SK-N-MC (cell line): ENCODE results near the gene KANSL3.

Experiments
- DNase-seq: peaks from one replicate; pipeline ENCODE4 v3.0.0-alpha.2; 2011; ENCODE audit warnings: low read depth, low spot score
- H3K27ac ChIP-seq: fragments of 200-600 bp; sonication (generic); 2 replicates; pipeline ENCODE4 v1.5.1; 2016; ENCODE audit warnings: mixed run types
- H3K36me3 ChIP-seq: fragments of 200-600 bp; sonication (generic); 2 replicates; pipeline ENCODE4 v1.6.1; 2017; ENCODE audit warnings: antibody characterized with exemption, low read length, mixed read lengths; ENCODE audit not compliant: insufficient read depth
- H3K4me3 ChIP-seq: fragments of 200-600 bp; sonication (generic); 2 replicates; pipeline ENCODE4 v1.5.1; 2016
- H3K9ac ChIP-seq: fragments of 200-600 bp; sonication (generic); 2 replicates; pipeline ENCODE4 v1.8.0; 2017; ENCODE audit warnings: mixed run types, mixed read lengths; ENCODE audit not compliant: insufficient read length
- H3K9me3 ChIP-seq: fragments of 200-600 bp; sonication (generic); 2 replicates; pipeline ENCODE4 v1.6.1; 2017; ENCODE audit warnings: low read depth, mild to moderate bottlenecking, antibody characterized with exemption, low read length, moderate library complexity, mixed read lengths
- EZH2 ChIP-seq: fragments of 200-600 bp; sonication (generic); IDR thresholded peaks from one replicate; pipeline ENCODE4 v1.6.1; 2017; ENCODE audit warnings: antibody characterized with exemption
- FOXP2 ChIP-seq: optimal IDR thresholded peaks from 2 replicates; pipeline ENCODE3; 2011; ENCODE audit warnings: mild to moderate bottlenecking, moderate library complexity; ENCODE audit not compliant: insufficient read depth; ENCODE audit errors: extremely low read length, control extremely low read depth
- POLR2AphosphoS5 ChIP-seq: IDR thresholded peaks from 2 replicates; pipeline ENCODE4 v1.6.1; 2012; ENCODE audit warnings: mild to moderate bottlenecking, low read depth, low read length, borderline replicate concordance

KANSL3 gene

DNA sequence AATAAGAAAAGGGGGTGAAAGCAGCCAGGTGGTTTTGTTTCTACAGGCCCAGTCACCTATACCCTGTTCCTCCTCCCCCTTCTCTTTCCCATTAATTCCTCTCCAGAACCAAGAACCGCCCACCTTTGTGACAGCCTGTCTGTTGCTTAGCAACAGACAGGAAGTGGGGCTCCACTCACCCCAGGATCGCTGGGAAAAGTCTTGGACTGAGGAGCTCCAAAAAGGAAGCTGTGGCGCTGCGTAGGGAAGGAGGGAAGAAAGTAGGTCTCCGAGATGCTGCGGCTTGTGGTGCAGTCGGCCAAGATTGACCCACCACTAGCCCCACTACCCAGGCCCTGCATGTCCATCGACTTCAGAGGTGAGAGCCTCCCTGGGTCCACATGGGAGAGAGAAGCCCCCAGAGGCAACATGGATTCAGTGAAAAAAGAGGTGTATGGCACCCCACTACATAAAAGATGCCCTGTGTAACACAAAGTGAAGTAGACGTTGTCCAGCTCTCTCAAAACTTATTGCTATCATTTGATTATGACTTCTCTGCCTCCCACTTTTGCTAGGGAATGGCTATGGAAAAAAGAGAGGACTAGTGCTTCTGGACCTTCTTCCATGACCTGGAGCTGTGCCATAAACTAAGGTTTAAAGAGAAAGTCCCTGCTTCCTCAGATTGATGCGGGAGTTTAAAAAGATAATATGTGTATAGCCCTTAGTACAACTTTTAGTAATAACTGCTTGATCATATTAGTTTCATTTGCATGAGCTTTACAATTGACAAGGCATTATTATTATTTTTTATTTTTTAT lies 4.7 kb upstream of the KANSL3 start, which contains the start of gene FER1L5:
TSS of gene FER1L5 (plus strand) at position 201 of the 797 bp plus-strand sequence. CDS start at position 274, 73 bp downstream.
- peak within 1 kb of the TSS; percentile 67 for H3K9ac ChIP-seq
- peak within 1 kb of the TSS; percentile 83 for H3K4me3 ChIP-seq
- DNase-seq, result peak; percentile 26
- H3K36me3 ChIP-seq, result no peaks in the 10 kb centered on the region
- H3K9me3 ChIP-seq, result no peaks in the 10 kb centered on the region
- peak within 1 kb of the TSS; percentile 0; the same call in 1 of the 2 replicates for H3K27ac ChIP-seq
- TF ChIP-seq EZH2, result no peak
- peak; percentile 82 for TF ChIP-seq POLR2AphosphoS5
- no peak for TF ChIP-seq FOXP2

DNA sequence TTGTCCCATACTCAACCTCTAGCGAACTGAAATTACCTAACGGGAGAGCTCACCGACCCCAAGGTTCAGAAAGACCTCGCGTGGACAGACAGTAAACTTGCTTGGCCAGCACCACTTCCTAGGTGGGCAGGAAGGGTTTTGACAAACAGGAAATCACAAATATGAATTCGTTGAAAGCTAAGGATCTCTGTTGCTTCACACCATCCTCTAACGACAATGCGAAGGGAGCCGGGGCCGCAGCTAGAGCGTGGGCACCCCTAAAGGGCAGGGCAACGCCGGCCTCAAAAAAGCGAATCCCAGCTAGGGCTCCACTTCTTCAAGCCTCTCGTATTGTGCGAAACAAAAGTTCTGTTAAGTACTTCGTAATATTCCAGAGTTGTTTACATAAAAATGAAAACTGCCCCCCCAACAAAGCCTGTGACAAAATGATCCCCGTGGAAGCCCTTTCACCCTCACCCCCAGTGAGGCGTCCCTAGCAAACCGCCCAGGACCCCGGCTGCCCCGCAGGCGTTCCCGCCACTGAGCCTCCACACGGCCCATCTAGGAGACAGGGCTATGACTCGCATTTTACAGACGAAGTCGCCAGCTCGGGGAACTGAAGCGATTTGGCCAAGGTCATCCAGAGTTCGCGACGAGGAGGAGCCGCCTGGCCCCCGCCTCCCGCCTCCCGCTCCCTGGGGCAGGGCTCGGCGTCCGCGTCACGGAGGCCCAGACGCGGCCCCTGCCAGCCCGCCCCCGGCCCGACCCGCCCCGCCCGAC lies 548 bp downstream of the KANSL3 start:
- Histone ChIP-seq H3K4me3 (peak overlapping the region; percentile 90), H3K9me3 (no peaks in the 10 kb centered on the region), H3K27ac (no peak overlapping the region), H3K36me3 (peaks cover 35% of the 10 kb centered on the region), H3K9ac (peak overlapping the region; percentile 74)
- DNase-seq, result no peak
- TF ChIP-seq POLR2AphosphoS5, result no peak
- no peak for TF ChIP-seq FOXP2
- TF ChIP-seq EZH2, result no peak

DNA sequence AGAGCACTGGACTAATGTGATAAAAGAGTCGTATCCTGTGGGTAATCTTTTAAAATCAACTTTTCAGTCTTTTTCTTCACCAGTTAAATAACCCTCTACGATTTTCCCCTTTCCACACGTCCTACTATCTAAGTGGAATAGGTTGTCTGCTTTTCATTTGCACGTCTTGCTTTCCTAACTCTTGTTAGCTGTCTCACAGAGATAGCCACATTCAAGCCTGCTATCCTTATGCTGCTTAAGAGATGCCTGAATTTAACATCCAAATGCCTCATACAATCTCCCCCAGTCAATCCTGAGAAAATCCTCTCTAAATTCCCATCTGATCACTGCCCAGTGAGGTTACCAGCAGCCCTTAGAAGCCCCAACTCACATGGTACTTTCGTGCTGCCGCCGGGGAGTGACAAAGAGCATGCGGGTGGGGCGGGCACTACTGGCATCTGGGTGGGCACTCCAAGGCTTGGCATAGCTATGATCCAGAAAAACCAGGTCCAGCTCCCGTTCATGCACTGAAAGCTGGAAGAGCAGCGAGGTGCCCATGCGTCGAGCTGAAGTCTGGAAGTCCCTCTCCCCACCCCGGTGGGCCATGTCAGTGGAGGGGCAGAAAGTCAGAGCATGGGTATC lies 1.5 kb downstream of the KANSL3 start:
- DNase-seq, result no peak
- TF ChIP-seq FOXP2 (no peak), EZH2 (no peak), POLR2AphosphoS5 (no peak)
- Histone ChIP-seq H3K36me3 (peaks cover 44% of the 10 kb centered on the region), H3K27ac (no peak overlapping the region), H3K9me3 (no peaks in the 10 kb centered on the region), H3K9ac (peak overlapping the region; percentile 74), H3K4me3 (peak overlapping the region; percentile 90)

DNA sequence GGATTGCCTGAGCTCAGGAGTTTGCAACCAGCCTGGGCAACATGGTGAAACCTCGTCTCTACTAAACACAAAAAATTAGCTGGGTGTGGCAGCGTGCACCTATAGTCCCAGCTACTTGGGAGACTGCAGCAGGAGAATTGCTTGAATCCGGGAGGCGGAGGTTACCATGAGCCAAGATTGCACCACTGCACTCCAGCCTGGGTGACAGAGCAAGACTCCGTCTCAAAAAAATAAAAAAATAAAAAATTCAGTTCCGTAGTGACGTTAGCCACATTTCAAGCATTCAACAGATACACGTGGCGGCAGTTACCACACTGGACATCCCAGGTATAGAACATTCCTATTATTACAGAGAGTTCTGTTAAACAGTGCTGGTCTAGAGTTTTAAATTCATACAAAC lies 4.5 kb downstream of the KANSL3 start:
- DNase-seq, result no peak
- TF ChIP-seq EZH2 (no peak), FOXP2 (no peak), POLR2AphosphoS5 (no peak)
- H3K36me3 ChIP-seq, result peaks cover 72% of the 10 kb centered on the region
- H3K27ac ChIP-seq, result no peak overlapping the region
- no peak overlapping the region for H3K9ac ChIP-seq
- H3K4me3 ChIP-seq, result no peak overlapping the region
- no peaks in the 10 kb centered on the region for H3K9me3 ChIP-seq

DNA sequence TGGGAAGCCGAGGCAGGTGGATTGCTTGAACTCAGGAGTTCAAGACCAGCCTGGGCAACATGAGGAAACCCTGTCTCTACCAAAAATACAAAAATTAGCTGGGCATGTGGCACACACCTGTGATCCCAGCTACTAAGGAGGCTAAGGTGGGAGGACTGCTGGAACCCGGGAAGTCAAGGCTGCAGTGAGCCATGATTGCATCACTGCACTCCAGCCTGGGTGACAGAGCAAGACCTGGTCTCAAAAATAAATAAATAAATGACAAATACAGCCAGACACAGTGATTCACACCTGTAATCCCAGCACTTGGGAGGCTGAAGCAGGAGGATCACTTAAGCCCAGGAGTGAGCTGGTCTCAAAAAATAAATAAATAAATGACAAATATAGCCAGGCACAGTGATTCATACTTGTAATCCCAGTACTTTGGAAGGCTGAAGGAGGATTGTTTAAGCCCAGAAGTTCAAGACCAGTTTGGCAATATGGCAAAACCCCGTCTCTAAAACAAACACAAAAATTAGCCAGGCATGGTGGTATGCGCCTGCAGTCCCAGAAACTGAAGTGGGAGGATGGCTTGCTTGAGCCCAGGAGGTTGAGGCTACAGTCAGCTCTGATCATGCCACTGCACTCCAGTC lies 6.2 kb downstream of the KANSL3 start:
- Histone ChIP-seq H3K36me3 (peaks cover 82% of the 10 kb centered on the region), H3K27ac (no peak overlapping the region), H3K9me3 (no peaks in the 10 kb centered on the region), H3K4me3 (no peak overlapping the region), H3K9ac (no peak overlapping the region)
- TF ChIP-seq POLR2AphosphoS5 (no peak), EZH2 (no peak), FOXP2 (no peak)
- no peak for DNase-seq

DNA sequence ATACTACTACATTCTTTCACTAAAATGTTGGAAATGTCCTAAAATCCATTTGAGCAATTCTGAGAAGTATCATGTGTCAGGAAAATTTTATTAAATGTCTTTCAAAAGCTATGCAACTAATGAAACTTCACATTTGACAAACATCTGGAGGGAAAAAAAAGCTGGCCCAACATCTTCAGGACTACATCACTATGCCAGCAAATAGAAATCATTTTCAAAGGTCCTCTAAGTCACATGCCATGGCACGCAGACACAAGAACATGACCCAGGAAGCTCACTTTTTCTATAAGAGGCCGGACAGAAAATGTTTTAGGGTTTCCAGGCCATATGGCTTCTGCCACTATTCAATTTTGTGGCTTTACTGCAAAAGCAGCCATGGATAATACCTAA lies 11.6 kb downstream of the KANSL3 start:
- DNase-seq, result no peak
- Histone ChIP-seq H3K27ac (no peak overlapping the region), H3K4me3 (no peak overlapping the region), H3K36me3 (peaks cover 77% of the 10 kb centered on the region), H3K9me3 (no peaks in the 10 kb centered on the region), H3K9ac (no peak overlapping the region)
- TF ChIP-seq EZH2 (no peak), POLR2AphosphoS5 (no peak), FOXP2 (no peak)

DNA sequence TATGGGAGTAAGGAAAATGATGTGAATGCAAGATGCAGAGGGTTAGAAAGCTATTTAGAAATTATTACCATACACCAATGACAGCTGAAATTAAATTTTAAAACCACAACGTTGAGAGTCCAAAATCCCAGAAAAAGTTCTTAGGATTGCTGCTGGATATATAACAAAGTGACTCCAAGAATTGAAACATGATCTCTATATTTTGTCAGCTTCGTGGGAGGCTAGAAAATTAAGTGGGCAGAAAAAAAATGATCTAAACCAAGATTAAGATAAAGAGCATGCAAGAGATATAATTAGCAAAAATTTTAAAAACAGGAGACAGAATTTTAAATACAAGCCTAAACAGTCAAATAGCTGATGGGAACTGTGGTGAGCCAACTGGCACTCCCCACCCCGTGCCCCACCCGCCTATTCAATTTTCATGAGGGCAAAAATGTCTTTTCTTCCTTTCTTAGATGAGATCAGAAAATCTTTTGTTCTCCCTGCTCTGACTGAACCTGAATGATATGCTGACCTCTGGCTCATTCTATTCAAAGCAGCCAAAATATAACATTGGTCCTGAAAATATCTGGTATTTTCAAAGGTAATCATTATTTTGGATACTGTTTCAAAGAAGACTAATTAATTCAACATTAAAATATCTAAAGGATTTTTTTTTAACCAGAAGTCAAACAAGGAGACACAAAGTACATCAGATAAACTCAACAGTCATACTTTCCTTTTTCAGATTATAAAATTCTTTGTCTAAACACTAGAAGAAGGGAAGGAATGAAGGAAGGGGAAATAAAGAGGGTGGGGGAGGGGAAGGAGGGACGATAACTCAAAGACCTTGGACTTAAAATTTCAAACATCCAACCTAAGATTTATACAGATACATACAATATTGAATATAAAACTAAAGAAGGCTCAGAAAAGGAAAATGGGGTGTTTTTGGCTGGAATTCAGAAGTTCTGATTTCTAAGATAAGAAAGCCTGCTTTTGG lies 12.2 kb downstream of the KANSL3 start:
- TF ChIP-seq FOXP2 (no peak), EZH2 (no peak), POLR2AphosphoS5 (no peak)
- no peak overlapping the region for H3K9ac ChIP-seq

More for the DNA sequence above, 12.2 kb downstream of the KANSL3 start:
- DNase-seq, result no peak
- Histone ChIP-seq H3K36me3 (peaks cover 71% of the 10 kb centered on the region), H3K27ac (no peak overlapping the region), H3K4me3 (no peak overlapping the region), H3K9me3 (no peaks in the 10 kb centered on the region)
